Right lobe of liver (tissue), 6 donors: Measurements from ENCODE around the gene CLDN22. TPM values are rescaled to one million over a fixed set of nuclear protein-coding genes. Genes with fewer than 3 reads are reported as not detected.

Experiments
- ATAC-seq, 4 donors: fragments of 200-7000 bp; cut with Tn5 transposase; one replicate each; pipeline ENCODE4 v1.9.1; 2020; ENCODE audit warnings: mild to moderate bottlenecking in 4 of 4, moderate library complexity in 4 of 4
- DNase-seq, 3 donors: peaks; one replicate each; pipeline ENCODE4 v3.0.0-alpha.2; 2020
- H3K27ac ChIP-seq, 3 donors: fragments of 200-600 bp; one replicate each; pipeline ENCODE4 v1.8.0; 2022
- H3K27me3 ChIP-seq, 2 donors: fragments of 200-600 bp; one replicate each; pipeline ENCODE4 v1.8.0; 2022
- H3K36me3 ChIP-seq, 4 donors: fragments of 200-600 bp; sonication (generic) in 1 of 4; one replicate each; pipeline versions ENCODE4 v1.5.1 to v1.8.0; 2017 to 2022; ENCODE audit warnings: control low read depth in 1 of 4
- H3K4me1 ChIP-seq, 4 donors: fragments of 200-600 bp; sonication (generic) in 1 of 4; one replicate each; pipeline versions ENCODE4 v1.5.1 to v1.8.0; 2017 to 2022; ENCODE audit warnings: control low read depth in 1 of 4
- H3K4me3 ChIP-seq, 3 donors: fragments of 200-600 bp; one replicate each; pipeline ENCODE4 v1.8.0; 2022
- H3K9me3 ChIP-seq, 4 donors: fragments of 200-600 bp; sonication (generic) in 1 of 4; one replicate each; pipeline versions ENCODE4 v1.5.1 to v1.8.0; 2017 to 2022; ENCODE audit warnings: control low read depth in 1 of 4
- CTCF ChIP-seq, 4 donors: fragments of 200-600 bp in 3 of 4; fragments of 450-650 bp in 1 of 4; IDR thresholded peaks; one replicate each; pipeline versions ENCODE4 v1.5.1 to v1.8.0; 2016 to 2022; ENCODE audit warnings: antibody characterized with exemption in 4 of 4, mild to moderate bottlenecking in 2 of 4
- POLR2A ChIP-seq: fragments of 450-650 bp; IDR thresholded peaks from one replicate; pipeline ENCODE4 v1.6.1; 2017; ENCODE audit warnings: antibody characterized with exemption, mild to moderate bottlenecking
- WGBS: methylation state at CpG from one replicate; pipeline ENCODE4 v1.1.6; 2018; ENCODE audit warnings: low coverage, low lambda C conversion rate; ENCODE audit not compliant: insufficient coverage; ENCODE audit errors: missing lambda C conversion rate; 5-methylcytosine and 5-hydroxymethylcytosine counted together
- intact Hi-C, 2 donors: fragments of 100-400 bp; cut with DNase I; formaldehyde crosslinking; loops; one replicate each; pipeline versions ENCODE4 v1.11.2 to v1.14.1; 2022
- long read RNA-seq: library from polyadenylated mRNA; unstranded; transcript quantifications from one replicate; pipeline ENCODE4 v2.0.0, GENCODE V29; 2019
- total RNA-seq, 6 experiments: library from RNA; depleted of rRNA in 2 of 6; stranded (reverse); fragments of >200 nt in 2 of 6; fragmentation: NEBNext Ultra II Directional in 3 of 6; extraction: Animal tissue kit (Norgen Biotek cat#: 25700) in 3 of 6; gene quantifications; one replicate each; pipeline versions ENCODE4 v1.1.0 to v1.2.4, GENCODE V29; 2016 to 2023
- donor health status: DM: no; HTN: yes; CAD: no.
- donor health status: DM: no; HTN: no; CAD: no.
- donor health status: DM: no; HTN: no; CAD: no.
- donor health status: DM: no; HTN: yes; CAD: no.
- donor health status: DM: no; HTN: yes; CAD: no.

CLDN22 gene
- not detected for total RNA-seq
- long read RNA-seq, result 0 reads

- 77% methylated on average over 6 of the region's 6 CpGs for WGBS
- no peak for DNase-seq
- no peaks in the 10 kb centered on the region for H3K9me3 ChIP-seq
- no peak within 1 kb of the TSS for H3K4me3 ChIP-seq
- intact Hi-C loops, result no loop called here
- ATAC-seq, result no peak
- H3K27ac ChIP-seq, result no peak within 1 kb of the TSS
- H3K27me3 ChIP-seq, result no peaks in the 10 kb centered on the region
- H3K4me1 ChIP-seq, result no peaks in the 10 kb centered on the region
- no peak for TF ChIP-seq CTCF (IDR thresholded peaks at IDR 0.05)
- no peak for TF ChIP-seq POLR2A
- peaks cover 0 to 8% (median 0%) of the 10 kb centered on the region in 4 donors for H3K36me3 ChIP-seq
These were observed at the start of gene CLDN22 for GRCh38 chr4:183320211-183321059. CLDN22 (minus strand) TSS chr4:183320276; CDS start chr4:183320218, 58 bp downstream.

DNA sequence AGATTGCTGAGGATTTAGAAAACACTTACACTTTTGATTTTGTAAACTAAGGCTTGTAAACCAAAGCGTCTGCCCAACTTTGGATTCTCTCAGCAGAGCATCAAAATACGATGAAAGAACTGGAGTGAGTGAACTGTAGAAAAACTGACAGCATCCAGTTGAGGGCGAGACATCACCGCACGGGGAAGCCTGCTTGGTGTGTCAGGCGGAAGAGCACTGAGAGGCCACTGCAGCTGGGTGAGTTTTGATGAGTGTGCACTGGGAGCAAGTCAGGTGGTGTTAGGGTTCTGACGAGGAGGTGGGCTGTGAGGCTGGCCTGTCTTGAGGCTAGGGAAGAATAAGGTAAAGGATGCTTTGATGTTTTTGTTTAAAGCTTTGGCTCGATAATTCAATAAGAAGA is 49.0 kb upstream of the CLDN22 start:
- Histone ChIP-seq H3K36me3 (no peaks in the 10 kb centered on the region), H3K27ac (no peak overlapping the region), H3K4me1 (no peaks in the 10 kb centered on the region), H3K27me3 (no peaks in the 10 kb centered on the region), H3K4me3 (no peak overlapping the region), H3K9me3 (peaks cover 0 to 3% (median 0%) of the 10 kb centered on the region in 4 donors)
- no peak for DNase-seq
- TF ChIP-seq CTCF (IDR thresholded peaks at IDR 0.05), result no peak
- TF ChIP-seq POLR2A, result no peak
- 74% methylated on average over 8 of the region's 8 CpGs for WGBS
- intact Hi-C loops, result no loop called here
- no peak for ATAC-seq

- H3K27ac ChIP-seq, result no peak overlapping the region
- no peak overlapping the region for H3K4me3 ChIP-seq
- no peaks in the 10 kb centered on the region for H3K27me3 ChIP-seq
- H3K9me3 ChIP-seq, result no peaks in the 10 kb centered on the region
- DNase-seq (no peak), ATAC-seq (no peak)
- H3K36me3 ChIP-seq, result no peaks in the 10 kb centered on the region
- intact Hi-C loops, result no loop called here
- 79% methylated on average over 7 of the region's 16 CpGs for WGBS
- H3K4me1 ChIP-seq, result no peaks in the 10 kb centered on the region
- TF ChIP-seq CTCF (IDR thresholded peaks at IDR 0.05), result no peak
- TF ChIP-seq POLR2A, result no peak
These were observed 46.2 kb upstream of the CLDN22 start for GRCh38 chr4:183366206-183366835.

- Histone ChIP-seq H3K9me3 (no peaks in the 10 kb centered on the region), H3K36me3 (no peaks in the 10 kb centered on the region), H3K27ac (no peak overlapping the region), H3K27me3 (no peaks in the 10 kb centered on the region), H3K4me1 (no peaks in the 10 kb centered on the region), H3K4me3 (no peak overlapping the region)
- TF ChIP-seq POLR2A (no peak), CTCF (IDR thresholded peaks at IDR 0.05) (no peak)
- DNase-seq (no peak), ATAC-seq (no peak)
- 40% methylated on average over 4 of the region's 10 CpGs for WGBS
- intact Hi-C loops, result no loop called here
These were observed 43.9 kb upstream of the CLDN22 start for GRCh38 chr4:183364025-183364424.
